Natural killer cell (primary cell): Measurements from ENCODE around the gene TPST2. TPM values are rescaled to one million over a fixed set of nuclear protein-coding genes. Genes with fewer than 3 reads are reported as not detected.

Source experiments
- ATAC-seq, 3 donors: fragments of 150-1000 bp in 2 of 3; fragments of 200-7000 bp in 1 of 3; cut with Tn5 transposase; 1 replicate in 1 of 3; 2 replicates in 2 of 3; pipeline ENCODE4 v1.10.0; 2021; ENCODE audit warnings: mild to moderate bottlenecking in 2 of 3, moderate library complexity in 2 of 3
- DNase-seq, 2 donors: peaks; one replicate each; pipeline versions ENCODE4 v3.0.0 to v3.0.0-alpha.2; 2013 to 2021; ENCODE audit warnings: mixed read lengths in 1 of 2
- H3K27ac ChIP-seq: one replicate; pipeline ENCODE4 v1.5.1; 2013; ENCODE audit warnings: mild to moderate bottlenecking, low read length
- H3K27me3 ChIP-seq: one replicate; pipeline ENCODE4 v1.6.1; 2013; ENCODE audit warnings: low read length; ENCODE audit not compliant: control insufficient read depth, insufficient read depth
- H3K36me3 ChIP-seq: one replicate; pipeline ENCODE4 v1.6.1; 2013; ENCODE audit warnings: low read length; ENCODE audit not compliant: control insufficient read depth, insufficient read depth
- H3K4me1 ChIP-seq: one replicate; pipeline ENCODE4 v1.6.1; 2013; ENCODE audit warnings: low read length; ENCODE audit not compliant: control insufficient read depth, insufficient read depth
- H3K4me3 ChIP-seq: one replicate; pipeline ENCODE4 v1.5.1; 2013; ENCODE audit warnings: low read length
- H3K9me3 ChIP-seq: one replicate; pipeline ENCODE4 v1.6.1; 2013; ENCODE audit warnings: low read length; ENCODE audit not compliant: control insufficient read depth, insufficient read depth
- H3K27ac Mint-ChIP-seq, 2 donors: one replicate each; pipeline ENCODE4 v1.8.0; 2022; ENCODE audit warnings: mild to moderate bottlenecking in 2 of 2, mixed read lengths in 2 of 2, moderate library complexity in 1 of 2
- H3K27me3 Mint-ChIP-seq, 2 donors: one replicate each; pipeline ENCODE4 v1.8.0; 2022; ENCODE audit warnings: low read depth in 2 of 2, mixed read lengths in 2 of 2
- H3K36me3 Mint-ChIP-seq: one replicate; pipeline ENCODE4 v1.8.0; 2022; ENCODE audit warnings: mixed read lengths
- H3K4me1 Mint-ChIP-seq, 2 donors: one replicate each; pipeline ENCODE4 v1.8.0; 2022; ENCODE audit warnings: mixed read lengths in 2 of 2
- H3K4me3 Mint-ChIP-seq: one replicate; pipeline ENCODE4 v1.8.0; 2022; ENCODE audit warnings: mild to moderate bottlenecking, moderate library complexity, mixed read lengths
- H3K9me3 Mint-ChIP-seq, 2 donors: one replicate each; pipeline ENCODE4 v1.8.0; 2022; ENCODE audit warnings: mixed read lengths in 2 of 2
- WGBS: methylation state at CpG from one replicate; pipeline ENCODE4 v1.1.7; 2013; ENCODE audit warnings: missing lambda C conversion rate; ENCODE audit not compliant: insufficient coverage; 5-methylcytosine and 5-hydroxymethylcytosine counted together
- intact Hi-C: fragments of 100-400 bp; cut with micrococcal nuclease; formaldehyde crosslinking; loops from one replicate; pipeline ENCODE4 v1.14.2; 2022
- total RNA-seq, 4 donors: library from RNA; stranded (reverse); fragments of 120-200 nt in 1 of 4; gene quantifications; one replicate each; pipeline versions ENCODE4 v1.2.3 to v1.2.4, GENCODE V29; 2013 to 2022
- TF ChIP-seq, protein P1 (sequence below): fragments of 200-600 bp; IDR thresholded peaks from one replicate; pipeline ENCODE4 v1.8.0; 2022; ENCODE audit warnings: antibody characterized with exemption

The TPST2 gene
- total RNA-seq, 3 donors from 2014 or later (not counting 1 experiment from before 2014, with no cell fraction given): 145 to 206 (median 155) TPM

DNA sequence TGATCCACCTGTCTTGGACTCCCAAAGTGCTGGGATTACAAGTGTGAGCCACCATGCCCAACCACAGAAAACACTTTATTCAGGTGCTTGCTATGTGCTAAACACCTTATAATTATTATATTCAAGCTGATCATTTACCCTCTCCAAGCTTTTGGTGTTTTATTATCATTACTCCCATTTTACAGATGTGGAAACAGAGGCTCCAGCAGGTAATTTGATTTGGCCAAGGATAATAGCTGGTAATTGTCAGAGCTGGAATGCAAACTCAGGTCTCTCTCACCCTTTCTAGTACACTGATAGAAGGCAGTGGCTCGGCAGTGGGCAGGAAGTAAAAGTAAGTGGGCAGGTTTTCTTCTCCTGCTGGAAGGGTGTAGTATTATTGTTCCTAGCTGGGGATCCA lies 3.8 kb upstream of the TPST2 start:
- Histone ChIP-seq H3K36me3 (no peaks in the 10 kb centered on the region), H3K27me3 (no peaks in the 10 kb centered on the region), H3K9me3 (no peaks in the 10 kb centered on the region), H3K27ac (peak overlapping the region; percentile 80), H3K4me3 (no peak overlapping the region), H3K4me1 (peaks cover 86% of the 10 kb centered on the region)
- WGBS: 14% methylated on average over 1 of the region's 1 CpG
- intact Hi-C loops: loop anchor here (5.0 kb wide), 2 partner anchors 79 to 91 kb away; no protein-coding TSS in a partner anchor
- no peak for DNase-seq
- Mint-ChIP-seq H3K9me3 (no peaks in the 10 kb centered on the region), H3K27me3 (no peaks in the 10 kb centered on the region), H3K27ac (peak overlapping the region; percentile 88 to 89), H3K4me1 (peaks cover 63 to 67% of the 10 kb centered on the region in 2 donors), H3K4me3 (peak overlapping the region; percentile 62), H3K36me3 (no peaks in the 10 kb centered on the region)
- TF ChIP-seq, protein P1, sequence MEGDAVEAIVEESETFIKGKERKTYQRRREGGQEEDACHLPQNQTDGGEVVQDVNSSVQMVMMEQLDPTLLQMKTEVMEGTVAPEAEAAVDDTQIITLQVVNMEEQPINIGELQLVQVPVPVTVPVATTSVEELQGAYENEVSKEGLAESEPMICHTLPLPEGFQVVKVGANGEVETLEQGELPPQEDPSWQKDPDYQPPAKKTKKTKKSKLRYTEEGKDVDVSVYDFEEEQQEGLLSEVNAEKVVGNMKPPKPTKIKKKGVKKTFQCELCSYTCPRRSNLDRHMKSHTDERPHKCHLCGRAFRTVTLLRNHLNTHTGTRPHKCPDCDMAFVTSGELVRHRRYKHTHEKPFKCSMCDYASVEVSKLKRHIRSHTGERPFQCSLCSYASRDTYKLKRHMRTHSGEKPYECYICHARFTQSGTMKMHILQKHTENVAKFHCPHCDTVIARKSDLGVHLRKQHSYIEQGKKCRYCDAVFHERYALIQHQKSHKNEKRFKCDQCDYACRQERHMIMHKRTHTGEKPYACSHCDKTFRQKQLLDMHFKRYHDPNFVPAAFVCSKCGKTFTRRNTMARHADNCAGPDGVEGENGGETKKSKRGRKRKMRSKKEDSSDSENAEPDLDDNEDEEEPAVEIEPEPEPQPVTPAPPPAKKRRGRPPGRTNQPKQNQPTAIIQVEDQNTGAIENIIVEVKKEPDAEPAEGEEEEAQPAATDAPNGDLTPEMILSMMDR: no peak
- no peak for ATAC-seq

DNA sequence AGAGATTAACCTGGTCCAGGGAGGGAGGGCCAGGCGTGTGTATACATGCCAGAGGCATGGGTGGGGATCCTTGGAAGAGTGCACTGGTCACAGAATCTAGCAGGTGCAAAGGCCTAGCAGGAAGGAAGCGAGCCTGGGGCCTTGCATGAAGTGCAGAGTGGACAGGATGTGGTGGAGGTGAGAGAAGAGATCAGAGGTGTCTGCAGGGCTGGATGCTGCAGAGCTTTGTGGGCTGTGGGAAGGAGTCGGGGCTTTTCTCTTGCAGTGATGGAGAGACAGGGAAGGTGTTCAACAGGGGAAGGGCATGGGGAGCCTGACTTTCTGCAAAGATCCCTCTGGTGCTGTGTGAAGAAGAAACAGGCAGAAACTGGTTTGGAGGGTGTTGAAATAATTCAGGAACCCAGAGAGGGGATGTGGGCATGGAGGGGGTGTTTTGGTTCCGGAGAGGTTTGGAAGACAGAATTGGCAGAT lies 2.5 kb upstream of the TPST2 start:
- intact Hi-C loops: loop anchor here (5.0 kb wide), 2 partner anchors 80 to 90 kb away; no protein-coding TSS in a partner anchor
- TF ChIP-seq, protein P1: no peak
- peaks cover 80% of the 10 kb centered on the region for H3K4me1 ChIP-seq
- H3K36me3 Mint-ChIP-seq: no peaks in the 10 kb centered on the region
- no peaks in the 10 kb centered on the region for H3K36me3 ChIP-seq
- peaks cover 61 to 66% of the 10 kb centered on the region in 2 donors for H3K4me1 Mint-ChIP-seq
- peak overlapping the region; percentile 80 for H3K27ac ChIP-seq
- no peaks in the 10 kb centered on the region for H3K9me3 Mint-ChIP-seq
- ATAC-seq (peak; percentile 41 to 72 (median 72)), DNase-seq (peak; percentile 59 to 82)
- peak overlapping the region; percentile 88 to 89 for H3K27ac Mint-ChIP-seq
- peak overlapping the region; percentile 79 for H3K4me3 Mint-ChIP-seq
- H3K27me3 Mint-ChIP-seq: no peaks in the 10 kb centered on the region
- H3K4me3 ChIP-seq: peak overlapping the region; percentile 9
- WGBS: 8% methylated on average over 4 of the region's 4 CpGs
- H3K9me3 ChIP-seq: no peaks in the 10 kb centered on the region
- H3K27me3 ChIP-seq: no peaks in the 10 kb centered on the region

DNA sequence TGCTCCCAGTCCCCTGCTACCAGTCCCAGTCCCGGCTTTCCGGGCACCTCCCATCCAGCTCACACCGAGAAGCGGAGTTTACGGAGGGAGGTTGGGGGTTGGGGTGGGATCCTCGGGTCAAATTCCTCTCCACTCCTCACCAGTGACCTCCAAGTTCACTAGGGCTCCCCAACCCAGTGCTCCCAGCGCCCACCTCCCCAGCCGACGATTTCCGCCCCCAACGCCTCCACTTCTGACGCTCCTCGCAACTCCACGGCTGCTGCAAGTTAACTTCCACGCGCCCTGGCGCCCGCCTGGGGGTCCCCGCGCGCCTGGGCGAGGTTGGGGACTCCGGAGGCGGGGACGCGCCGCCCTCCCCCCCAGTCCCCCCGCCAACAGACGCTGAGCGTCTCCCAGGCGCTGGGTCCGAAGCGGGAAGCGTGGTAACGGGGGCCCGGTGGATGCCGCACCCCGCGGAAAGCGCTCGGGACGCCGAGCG lies 526 bp downstream of the TPST2 start:
- TF ChIP-seq, protein P1: no peak
- H3K4me1 Mint-ChIP-seq: peaks cover 67 to 79% of the 10 kb centered on the region in 2 donors

More for the DNA sequence above, 526 bp downstream of the TPST2 start:
- H3K9me3 ChIP-seq: no peaks in the 10 kb centered on the region
- Mint-ChIP-seq H3K36me3 (no peaks in the 10 kb centered on the region), H3K27me3 (no peaks in the 10 kb centered on the region), H3K4me3 (peak overlapping the region; percentile 92), H3K9me3 (no peaks in the 10 kb centered on the region), H3K27ac (peak overlapping the region; percentile 92 to 94)
- ATAC-seq (peak; percentile 4 to 22 (median 12)), DNase-seq (peak; percentile 40 to 60)
- H3K4me3 ChIP-seq: peak overlapping the region; percentile 83
- H3K36me3 ChIP-seq: no peaks in the 10 kb centered on the region
- H3K27ac ChIP-seq: peak overlapping the region; percentile 57
- intact Hi-C loops: loop anchor here (5.0 kb wide), 1 partner anchor 42 kb away; no protein-coding TSS in a partner anchor
- H3K27me3 ChIP-seq: no peaks in the 10 kb centered on the region
- peaks cover 83% of the 10 kb centered on the region for H3K4me1 ChIP-seq
- 0% methylated on average over 39 of the region's 44 CpGs for WGBS
